NOMO-1 treated with DMSO at 0.1 percent for 48 hours (cell line): ENCODE data around the gene DUSP19.

Source experiments
- DNase-seq: peaks from one replicate; lab custom pipeline; 2025; ENCODE audit not compliant: unreplicated experiment; lab: John Stamatoyannopoulos, UW

Gene DUSP19

DNA sequence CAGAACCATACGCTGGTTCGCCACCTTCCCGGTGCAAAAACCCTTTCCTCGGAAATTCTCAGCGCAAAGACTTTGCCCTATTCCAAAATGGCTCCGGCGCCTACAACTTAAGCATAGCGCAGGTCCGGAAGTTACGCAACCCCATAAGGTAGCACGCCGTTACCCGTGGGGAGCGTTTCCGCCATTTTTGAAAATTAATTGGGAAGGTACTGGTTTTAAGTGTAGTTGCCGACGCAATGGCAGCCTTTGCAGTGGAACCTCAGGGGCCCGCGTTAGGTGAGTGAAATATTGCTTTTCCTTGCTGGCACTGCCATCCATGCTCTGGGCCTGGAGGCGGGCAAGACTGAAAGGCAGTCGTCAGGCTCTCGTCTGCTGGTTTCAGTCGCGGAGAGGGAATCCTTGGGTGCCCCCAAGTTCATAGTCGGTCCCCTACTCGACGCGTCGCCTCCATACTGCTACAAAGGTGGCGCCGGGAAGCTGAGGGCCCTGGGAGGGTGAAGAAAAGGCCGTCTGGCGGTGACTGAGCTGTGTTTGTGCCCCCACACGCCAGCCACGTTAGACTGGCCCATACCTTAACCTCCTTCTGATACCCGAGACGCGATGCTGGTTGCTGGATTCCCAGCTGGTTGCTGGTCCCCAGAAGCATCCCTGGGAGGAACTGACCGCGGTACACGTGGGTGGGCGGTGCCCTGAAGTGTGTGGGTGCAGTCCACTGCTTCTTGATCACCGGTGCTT is 45.8 kb downstream of the DUSP19 start, which contains the start of gene NUP35:
NUP35 (plus strand) TSS at position 222 of the 735 bp plus-strand sequence; CDS start at position 237, 15 bp downstream.
- DNase-seq, result peak; percentile 80

DNA sequence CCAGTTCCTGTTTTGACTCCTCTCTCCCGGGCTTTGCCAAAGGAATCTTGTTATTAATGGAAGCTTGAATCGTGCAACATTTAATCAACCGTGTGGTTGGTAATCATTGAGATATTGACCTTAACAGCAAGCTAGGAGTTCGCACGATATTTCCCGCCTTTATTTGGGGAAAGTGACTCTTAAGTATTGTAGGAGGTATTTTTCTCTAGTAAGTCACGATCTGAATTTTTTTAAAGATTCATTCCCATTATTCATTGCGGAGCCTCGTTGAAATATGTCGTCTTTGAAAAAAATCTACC is 46.4 kb downstream of the DUSP19 start:
- no peak for DNase-seq

- DNase-seq, result no peak
Observed at GRCh38 chr2:183125659-183126341, 47.3 kb downstream of the DUSP19 start.

DNA sequence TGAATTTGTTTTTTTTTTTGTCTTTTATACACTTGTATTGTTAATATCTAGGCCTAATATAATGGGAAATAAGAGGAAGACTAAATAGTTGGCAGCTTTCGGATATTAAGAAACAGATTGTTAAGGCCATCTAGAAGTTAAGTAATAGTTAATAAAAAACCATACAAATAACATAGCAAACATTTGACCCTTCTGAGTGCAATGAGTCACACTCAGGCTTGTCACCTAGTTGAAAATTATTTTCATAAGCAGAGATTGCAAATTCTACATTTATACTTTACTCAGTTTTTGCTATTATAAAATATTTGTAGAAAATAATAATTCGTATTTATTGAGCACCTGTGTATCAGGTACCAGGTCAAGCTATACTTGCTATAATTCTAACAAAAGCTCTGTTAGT is 48.1 kb downstream of the DUSP19 start:
- DNase-seq, result no peak

DNA sequence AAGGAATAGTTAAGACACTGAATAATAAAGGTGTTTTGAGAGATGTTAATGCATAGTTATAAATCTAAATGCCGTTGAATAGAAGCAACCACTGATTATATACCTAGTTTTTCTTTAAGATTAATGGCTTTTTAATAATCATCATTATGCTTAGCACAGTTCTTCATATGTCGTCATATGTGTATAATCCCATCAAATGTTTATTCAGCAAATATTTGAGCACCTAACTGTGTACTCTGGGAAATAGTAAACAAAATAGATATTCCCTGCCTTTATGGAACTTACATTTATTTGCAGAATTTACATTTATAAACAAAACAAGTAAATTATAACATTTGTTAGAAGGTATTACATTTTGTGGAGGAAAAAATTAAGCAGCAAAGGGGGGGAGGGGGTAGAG is 55.5 kb downstream of the DUSP19 start:
- no peak for DNase-seq

GRCh38 chr2:183148955-183149354 is 70.4 kb downstream of the DUSP19 start:
- DNase-seq, result no peak

DNA sequence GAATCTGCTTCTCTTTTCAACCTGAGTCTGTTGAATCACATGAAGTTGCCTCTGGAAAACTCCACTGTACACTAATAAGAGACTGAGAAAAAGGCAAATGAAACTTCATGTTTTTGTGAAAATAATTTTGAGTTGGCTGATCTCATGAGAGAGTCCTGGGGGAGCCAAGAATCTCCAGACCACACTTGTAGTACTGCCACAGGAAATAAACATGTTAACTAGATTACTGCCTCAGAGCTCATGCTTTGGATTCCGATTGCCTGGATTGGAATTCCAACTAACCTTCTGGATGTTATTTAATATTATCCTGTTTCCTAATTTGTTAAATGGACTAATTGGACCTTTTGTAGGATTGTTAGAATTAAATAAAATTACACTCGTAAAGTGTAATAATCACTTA is 70.9 kb downstream of the DUSP19 start:
- no peak for DNase-seq
